ENCODE results near the gene CD44.

GRCh38 chr11:35232891-35233330, 93.9 kb downstream of the CD44 start:
- TF ChIP-seq POLR2AphosphoS5 (IDR thresholded peaks at IDR 0.05) (no peak), CTCF (IDR thresholded peaks at IDR 0.05) (no peak), POLR2A (IDR thresholded peaks at IDR 0.05) (no peak)
